H1 (cell line): ENCODE results near the gene COLEC12. TPM values are rescaled to one million over a fixed set of nuclear protein-coding genes. Genes with fewer than 3 reads are reported as not detected.

Experiments
- CTCF ChIA-PET: fragments of 300-600 bp; sonication (Branson Sonifier 250); formaldehyde crosslinking; loops from one replicate; lab custom pipeline; 2021; ENCODE audit not compliant: partially characterized antibody; lab: Charles Lee
- POLR2A ChIA-PET: fragments of 300-600 bp; sonication (Branson Sonifier 250); formaldehyde crosslinking; loops from one replicate; lab custom pipeline; 2021; ENCODE audit warnings: inconsistent platforms; ENCODE audit not compliant: partially characterized antibody; lab: Charles Lee
- DNase-seq, 2 experiments: peaks; one replicate each; pipeline versions ENCODE4 v3.0.0 to v3.0.0-alpha.2; 2010 to 2022; ENCODE audit warnings: low spot score in 2 of 2, low read depth in 1 of 2, mixed read lengths in 1 of 2
- FAIRE-seq: peaks from 2 replicates; lab custom pipeline; 2011; peaks lifted over from hg19 to GRCh38; lab: Jason Lieb, UNC
- H2AFZ ChIP-seq: 2 replicates; pipeline ENCODE4 v1.8.1; 2012; ENCODE audit warnings: low read length, inconsistent platforms
- H2AK5ac ChIP-seq: 2 replicates; pipeline ENCODE4 v1.6.1; 2013; ENCODE audit warnings: low read depth, low read length
- H2BK120ac ChIP-seq: replicated peaks from 2 replicates; pipeline ENCODE3; 2013; ENCODE audit warnings: low read depth, low read length, inconsistent platforms
- H2BK12ac ChIP-seq: 2 replicates; pipeline ENCODE4 v1.6.1; 2013; ENCODE audit warnings: low read depth, low read length
- H2BK15ac ChIP-seq: 2 replicates; pipeline ENCODE4 v1.6.1; 2013; ENCODE audit warnings: low read length
- H2BK20ac ChIP-seq: 2 replicates; pipeline ENCODE4 v1.6.1; 2013; ENCODE audit warnings: low read length
- H2BK5ac ChIP-seq: 2 replicates; pipeline ENCODE4 v1.6.1; 2013; ENCODE audit warnings: low read depth, low read length
- H3K14ac ChIP-seq: 2 replicates; pipeline ENCODE4 v1.6.1; 2013; ENCODE audit warnings: inconsistent platforms; ENCODE audit not compliant: insufficient read length
- H3K18ac ChIP-seq: 2 replicates; pipeline ENCODE4 v1.6.1; 2013; ENCODE audit warnings: low read length; ENCODE audit errors: extremely low read depth
- H3K23ac ChIP-seq: 2 replicates; pipeline ENCODE4 v1.6.1; 2013; ENCODE audit warnings: inconsistent platforms; ENCODE audit not compliant: insufficient read length
- H3K23me2 ChIP-seq: 2 replicates; pipeline ENCODE4 v1.6.1; 2013; ENCODE audit warnings: low read depth, low read length
- H3K27ac ChIP-seq: 2 replicates; pipeline ENCODE4 v1.6.1; 2011; ENCODE audit warnings: low read depth, low read length, inconsistent platforms
- H3K27me3 ChIP-seq, 4 experiments: replicated peaks in 1 of 4; 1 replicate in 1 of 4; 2 replicates in 3 of 4; pipeline versions ENCODE4 v1.6.1 to v1.8.1; 2011 to 2013; ENCODE audit warnings: low read length in 3 of 4, mild to moderate bottlenecking in 3 of 4, inconsistent platforms in 2 of 4, mixed read lengths in 2 of 4, moderate library complexity in 1 of 4; ENCODE audit not compliant: control insufficient read depth in 3 of 4, insufficient read depth in 3 of 4; ENCODE audit errors: extremely low read depth in 1 of 4
- H3K36me3 ChIP-seq, 4 experiments: 2 replicates each; pipeline versions ENCODE4 v1.6.1 to v1.8.1; 2011 to 2013; ENCODE audit warnings: mild to moderate bottlenecking in 4 of 4, low read length in 3 of 4, moderate library complexity in 2 of 4, control low read depth in 1 of 4, inconsistent platforms in 1 of 4; ENCODE audit not compliant: insufficient read depth in 4 of 4, control insufficient read depth in 2 of 4
- H3K4ac ChIP-seq: replicated peaks from 2 replicates; pipeline ENCODE3; 2013; ENCODE audit warnings: low read length, low read depth, mixed read lengths, inconsistent platforms; ENCODE audit not compliant: insufficient read length
- H3K4me1 ChIP-seq, 4 experiments: replicated peaks in 1 of 4; 1 replicate in 1 of 4; 2 replicates in 3 of 4; pipeline versions ENCODE4 v1.6.1 to v1.8.1; 2011 to 2013; ENCODE audit warnings: low read length in 3 of 4, inconsistent platforms in 2 of 4, mixed read lengths in 1 of 4; ENCODE audit not compliant: insufficient read depth in 4 of 4, control insufficient read depth in 3 of 4
- H3K4me2 ChIP-seq, 2 experiments: 2 replicates each; pipeline versions ENCODE4 v1.6.1 to v1.8.1; 2011 to 2013; ENCODE audit warnings: low read depth in 2 of 2, low read length in 2 of 2, control low read depth in 1 of 2, inconsistent platforms in 1 of 2, mild to moderate bottlenecking in 1 of 2; ENCODE audit not compliant: insufficient read depth in 1 of 2
- H3K4me3 ChIP-seq, 4 experiments: fragments of 200-600, 300-600 bp in 1 of 4; sonication (generic), shearing (Covaris generic), sonication (Bioruptor Twin) in 1 of 4; 2 replicates each; pipeline versions ENCODE4 v1.5.1 to v1.8.1; 2011 to 2016; ENCODE audit warnings: low read length in 4 of 4, low read depth in 3 of 4, control low read depth in 2 of 4, inconsistent platforms in 2 of 4, mild to moderate bottlenecking in 2 of 4, mixed read lengths in 1 of 4, moderate library complexity in 1 of 4; ENCODE audit not compliant: insufficient read depth in 2 of 4; ENCODE audit errors: extremely low read depth in 1 of 4
- H3K56ac ChIP-seq: replicated peaks from 2 replicates; pipeline ENCODE3; 2013; ENCODE audit warnings: low read depth, mild to moderate bottlenecking, mixed read lengths, low read length, inconsistent platforms; ENCODE audit not compliant: insufficient read length
- H3K79me1 ChIP-seq: 2 replicates; pipeline ENCODE4 v1.6.1; 2013; ENCODE audit warnings: low read depth, low read length, control low read depth
- H3K79me2 ChIP-seq, 2 experiments: 2 replicates each; pipeline versions ENCODE4 v1.6.1 to v1.8.1; 2012 to 2013; ENCODE audit warnings: low read length in 2 of 2, mild to moderate bottlenecking in 2 of 2, inconsistent platforms in 1 of 2; ENCODE audit not compliant: insufficient read depth in 2 of 2, control insufficient read depth in 1 of 2
- H3K9ac ChIP-seq, 4 experiments: replicated peaks in 1 of 4; 1 replicate in 1 of 4; 2 replicates in 3 of 4; pipeline versions ENCODE4 v1.6.1 to v1.8.1; 2011 to 2013; ENCODE audit warnings: low read depth in 3 of 4, low read length in 3 of 4, control low read depth in 2 of 4, mild to moderate bottlenecking in 2 of 4, moderate library complexity in 2 of 4, inconsistent platforms in 1 of 4; ENCODE audit errors: extremely low read depth in 1 of 4
- H3K9me3 ChIP-seq, 2 experiments: 2 replicates each; pipeline versions ENCODE4 v1.6.1 to v1.8.1; 2012 to 2013; ENCODE audit warnings: mild to moderate bottlenecking in 2 of 2, moderate library complexity in 2 of 2, control low read depth in 1 of 2, inconsistent platforms in 1 of 2, low read depth in 1 of 2, low read length in 1 of 2, mixed read lengths in 1 of 2; ENCODE audit not compliant: insufficient read depth in 2 of 2
- H4K20me1 ChIP-seq, 2 experiments: replicated peaks in 1 of 2; 2 replicates each; pipeline versions ENCODE3 to v1.8.1; 2011 to 2013; ENCODE audit warnings: inconsistent platforms in 2 of 2, low read length in 2 of 2, mild to moderate bottlenecking in 1 of 2; ENCODE audit not compliant: insufficient read depth in 2 of 2, control insufficient read depth in 1 of 2
- H4K5ac ChIP-seq: 2 replicates; pipeline ENCODE4 v1.6.1; 2013; ENCODE audit warnings: low read length, low read depth, mixed read lengths, inconsistent platforms; ENCODE audit not compliant: insufficient read length
- H4K8ac ChIP-seq: 2 replicates; pipeline ENCODE4 v1.8.0; 2013; ENCODE audit warnings: mild to moderate bottlenecking, moderate library complexity, low read length, inconsistent platforms; ENCODE audit not compliant: insufficient read depth; ENCODE audit errors: extremely low read depth
- H4K91ac ChIP-seq: replicated peaks from 2 replicates; pipeline ENCODE3; 2013; ENCODE audit warnings: low read length, mixed read lengths, inconsistent platforms; ENCODE audit not compliant: insufficient read length
- EZH2 ChIP-seq: fragments of 200-600 bp; sonication (generic); IDR thresholded peaks from 2 replicates; pipeline ENCODE4 v1.7.1; 2012; ENCODE audit warnings: low read depth, mild to moderate bottlenecking, moderate library complexity, low read length, inconsistent platforms; ENCODE audit not compliant: severe bottlenecking
- SIX5 ChIP-seq: IDR thresholded peaks from 2 replicates; pipeline ENCODE4 v1.6.1; 2011; ENCODE audit warnings: mild to moderate bottlenecking, low read depth, low read length
- WGBS, 2 experiments: shearing (Covaris generic) in 1 of 2; methylation state at CpG; one replicate each; pipeline versions ENCODE4 v1.1.6 to v1.1.7; 2013 to 2015; ENCODE audit warnings: low lambda C conversion rate in 2 of 2, mixed read lengths in 2 of 2, inconsistent platforms in 1 of 2, low coverage in 1 of 2, missing lambda C conversion rate in 1 of 2; ENCODE audit not compliant: insufficient replicate concordance in 2 of 2, insufficient coverage in 1 of 2, insufficient read length in 1 of 2; ENCODE audit errors: extremely low coverage in 1 of 2, missing lambda C conversion rate in 1 of 2; 5-methylcytosine and 5-hydroxymethylcytosine counted together
- polyA plus RNA-seq, 7 experiments: library from polyadenylated mRNA; depleted of rRNA in 3 of 7; stranded (reverse) in 5 of 7; unstranded in 2 of 7; fragments of >200 nt in 5 of 7; fragments of 200-250 nt in 2 of 7; gene quantifications; 1 replicate in 5 of 7; 2 replicates in 1 of 7; 4 replicates in 1 of 7; pipeline versions ENCODE4 v1.2.1 to v1.2.3, GENCODE V29; 2011 to 2013; ENCODE audit warnings: missing spikeins in 2 of 7, mixed read lengths in 2 of 7
- total RNA-seq: library from RNA; stranded (reverse); fragmentation: NEBNext Ultra II Directional; extraction: Animal tissue kit (Norgen Biotek cat#: 25700); gene quantifications from 2 replicates; pipeline ENCODE4 v1.2.1, GENCODE V29; 2021

The COLEC12 gene
- total and polyA plus RNA-seq, 2 of the 8 experiments (the other 6 are each of a cell fraction or from before 2014, with no cell fraction given): 0.44 to 2.3 TPM

- Histone ChIP-seq H3K18ac (no peak overlapping the region), H3K56ac (no peak overlapping the region), H3K79me1 (no peaks in the 10 kb centered on the region), H3K14ac (no peak overlapping the region), H2BK15ac (no peak overlapping the region), H2AK5ac (no peak overlapping the region), H3K4ac (no peak overlapping the region), H3K4me3 (no peak overlapping the region), H4K91ac (no peak overlapping the region), H2BK5ac (no peak overlapping the region), H3K27ac (no peak overlapping the region), H2BK12ac (no peak overlapping the region), H4K8ac (no peak overlapping the region), H3K36me3 (0 out of 8 replicates have a peak, but pooled peaks cover 0 to 3% (median 0%) of the 10 kb centered on the region in 4 experiments), H2AFZ (no peak overlapping the region), H3K4me1 (no peaks in the 10 kb centered on the region), H4K5ac (no peak overlapping the region), H3K27me3 (no peaks in the 10 kb centered on the region), H2BK120ac (no peak overlapping the region), H3K23me2 (no peaks in the 10 kb centered on the region), H3K79me2 (no peaks in the 10 kb centered on the region), H4K20me1 (no peaks in the 10 kb centered on the region), H3K9ac (no peak overlapping the region), H3K4me2 (no peak overlapping the region), H3K9me3 (peaks cover 3 to 7% of the 10 kb centered on the region in 2 experiments; a peak in 2 of 4 replicates), H2BK20ac (no peak overlapping the region), H3K23ac (no peak overlapping the region)
- POLR2A ChIA-PET: no interaction called here
- no peak for DNase-seq
- 87% methylated on average over 4 of the region's 4 CpGs; no CpG with 5 or more reads in 1 of the 2 experiments for WGBS, 2 experiments
- no peak for TF ChIP-seq SIX5
- TF ChIP-seq EZH2: no peak
- CTCF ChIA-PET: no interaction called here
- FAIRE-seq: no peak
These were observed 92.8 kb downstream of the COLEC12 start for GRCh38 chr18:407626-408224.
